GM23338 (cell line): ENCODE measurements around the gene SACS. TPM values are rescaled to one million over a fixed set of nuclear protein-coding genes. Genes with fewer than 3 reads are reported as not detected.

Experiments used
- ATAC-seq: fragments of 200-7000 bp; cut with Tn5 transposase; 3 replicates; pipeline ENCODE4 v1.9.1; 2020
- DNase-seq: peaks from one replicate; pipeline ENCODE4 v3.0.0-alpha.2; 2015; ENCODE audit warnings: low spot score
- H2AFZ ChIP-seq: fragments of 200-600 bp; sonication (generic); 2 replicates; pipeline ENCODE4 v1.8.0; 2016; ENCODE audit warnings: antibody characterized with exemption, mild to moderate bottlenecking, moderate library complexity
- H3F3A ChIP-seq: fragments of 200-600 bp; sonication (generic); replicated peaks from 2 replicates; pipeline ENCODE4 v1.8.0; 2017; ENCODE audit warnings: antibody characterized with exemption, mixed run types, low read depth
- H3K27ac ChIP-seq: fragments of 200-600 bp; sonication (generic); 2 replicates; pipeline ENCODE4 v1.6.1; 2016; ENCODE audit warnings: low read depth
- H3K27me3 ChIP-seq: fragments of 200-600 bp; sonication (generic); 2 replicates; pipeline ENCODE4 v1.8.0; 2016; ENCODE audit warnings: mild to moderate bottlenecking, mixed run types, moderate library complexity; ENCODE audit not compliant: insufficient read depth
- H3K36me3 ChIP-seq: fragments of 200-600 bp; sonication (generic); 2 replicates; pipeline ENCODE4 v1.8.0; 2016; ENCODE audit warnings: mild to moderate bottlenecking; ENCODE audit not compliant: insufficient read depth
- H3K4me1 ChIP-seq: fragments of 200-600 bp; sonication (generic); 2 replicates; pipeline ENCODE4 v1.8.0; 2016; ENCODE audit warnings: mild to moderate bottlenecking, moderate library complexity; ENCODE audit not compliant: insufficient read depth
- H3K4me2 ChIP-seq: fragments of 200-600 bp; sonication (generic); 2 replicates; pipeline ENCODE4 v1.7.1; 2017; ENCODE audit warnings: mixed run types
- H3K4me3 ChIP-seq: fragments of 200-600 bp; sonication (generic); 2 replicates; pipeline ENCODE4 v1.6.1; 2016; ENCODE audit warnings: mixed run types
- H3K79me2 ChIP-seq: fragments of 200-600 bp; sonication (generic); replicated peaks from 2 replicates; pipeline ENCODE4 v1.8.0; 2017; ENCODE audit warnings: mild to moderate bottlenecking; ENCODE audit not compliant: insufficient read depth
- H3K9me2 ChIP-seq: fragments of 200-600 bp; sonication (generic); 2 replicates; pipeline ENCODE4 v1.8.0; 2017; ENCODE audit not compliant: insufficient read depth
- H4K20me1 ChIP-seq: fragments of 200-600 bp; sonication (generic); replicated peaks from 2 replicates; pipeline ENCODE4 v1.8.0; 2017; ENCODE audit warnings: mild to moderate bottlenecking; ENCODE audit not compliant: insufficient read depth
- H3K27ac Mint-ChIP-seq: 2 replicates; pipeline ENCODE4 v1.8.0; 2020; ENCODE audit warnings: inconsistent platforms, mild to moderate bottlenecking, moderate library complexity, mixed read lengths
- H3K27me3 Mint-ChIP-seq: 3 replicates; pipeline ENCODE4 v1.8.0; 2022; ENCODE audit warnings: low read depth, mild to moderate bottlenecking, moderate library complexity, mixed read lengths, inconsistent platforms; ENCODE audit not compliant: insufficient read depth, poor library complexity
- H3K36me3 Mint-ChIP-seq: 3 replicates; pipeline ENCODE4 v1.8.0; 2021; ENCODE audit warnings: low read depth, mild to moderate bottlenecking, inconsistent platforms, moderate library complexity, mixed read lengths
- H3K4me1 Mint-ChIP-seq: 3 replicates; pipeline ENCODE4 v1.8.0; 2020; ENCODE audit warnings: mild to moderate bottlenecking, inconsistent platforms, mixed read lengths
- H3K4me3 Mint-ChIP-seq: 3 replicates; pipeline ENCODE4 v1.8.0; 2021; ENCODE audit warnings: moderate library complexity, mild to moderate bottlenecking, inconsistent platforms, mixed read lengths
- H3K9me3 Mint-ChIP-seq: 3 replicates; pipeline ENCODE4 v1.8.0; 2020; ENCODE audit warnings: moderate library complexity, mild to moderate bottlenecking, inconsistent platforms, mixed read lengths
- CREB1 ChIP-seq: fragments of 250-450 bp; sonication (Bioruptor Pico); IDR thresholded peaks from 2 replicates; pipeline ENCODE4 v1.5.0; 2020; ENCODE audit warnings: low read depth, mild to moderate bottlenecking, moderate library complexity
- EZH2 ChIP-seq: fragments of 200-600 bp; sonication (generic); IDR thresholded peaks from one replicate; pipeline ENCODE4 v1.8.0; 2017; ENCODE audit warnings: antibody characterized with exemption, mild to moderate bottlenecking, low read depth; ENCODE audit not compliant: unreplicated experiment
- EZH2phosphoT487 ChIP-seq: fragments of 200-600 bp; sonication (generic); IDR thresholded peaks from one replicate; pipeline ENCODE4 v1.8.1; 2018; ENCODE audit warnings: antibody characterized with exemption; ENCODE audit not compliant: unreplicated experiment
- JUNB ChIP-seq: IDR thresholded peaks from one replicate; pipeline ENCODE4 v1.6.1; 2016; ENCODE audit warnings: antibody characterized with exemption; ENCODE audit not compliant: unreplicated experiment
- NANOG ChIP-seq: IDR thresholded peaks from 2 replicates; pipeline ENCODE4 v1.6.1; 2016; ENCODE audit warnings: antibody characterized with exemption, borderline replicate concordance
- POLR2AphosphoS5 ChIP-seq: IDR thresholded peaks from 2 replicates; pipeline ENCODE4 v1.6.1; 2016; ENCODE audit warnings: antibody characterized with exemption, low read depth
- STAT1 ChIP-seq: IDR thresholded peaks from one replicate; pipeline ENCODE4 v1.6.1; 2016; ENCODE audit warnings: antibody characterized with exemption; ENCODE audit not compliant: unreplicated experiment
- ZNF114 ChIP-seq: fragments of 250-450 bp; sonication (Bioruptor Pico); IDR thresholded peaks from 2 replicates; pipeline ENCODE4 v1.5.0; 2020; ENCODE audit warnings: mild to moderate bottlenecking, moderate library complexity
- ZNF331 ChIP-seq: fragments of 250-450 bp; sonication (Bioruptor Pico); IDR thresholded peaks from 2 replicates; pipeline ENCODE4 v1.5.0; 2020; ENCODE audit warnings: low read depth, mild to moderate bottlenecking, moderate library complexity
- polyA plus RNA-seq: library from polyadenylated mRNA; unstranded; fragments of >200 nt; fragmentation: Nextera tagmentation; extraction: Ambion mirVana; gene quantifications from 2 replicates; pipeline ENCODE4 v1.2.1, GENCODE V29; 2016
- total RNA-seq: library from RNA; depleted of rRNA; stranded (reverse); fragments of >200 nt; shearing (Covaris generic); gene quantifications from 2 replicates; pipeline ENCODE4 v1.2.3, GENCODE V29; 2014
- TF ChIP-seq, protein P1 (sequence below), 2 experiments: fragments of 200-600 bp in 1 of 2; sonication (generic) in 1 of 2; conservative IDR thresholded peaks; 2 replicates each; pipeline versions ENCODE4 v1.5.1 to v1.6.1; 2016 to 2017; ENCODE audit warnings: antibody characterized with exemption in 2 of 2, low read depth in 2 of 2, mild to moderate bottlenecking in 2 of 2, moderate library complexity in 1 of 2
- TF ChIP-seq, protein P2 (sequence below): IDR thresholded peaks from 2 replicates; pipeline ENCODE4 v1.6.1; 2016; ENCODE audit warnings: antibody characterized with exemption
- TF ChIP-seq, protein P3 (sequence below): fragments of 250-450 bp; sonication (Bioruptor Pico); IDR thresholded peaks from 2 replicates; pipeline ENCODE4 v1.5.0; 2020; ENCODE audit warnings: mild to moderate bottlenecking, moderate library complexity
- TF ChIP-seq, protein P4 (sequence below): IDR thresholded peaks from one replicate; pipeline ENCODE4 v1.6.1; 2018; ENCODE audit warnings: antibody characterized with exemption; ENCODE audit not compliant: unreplicated experiment

Gene SACS
- total and polyA plus RNA-seq, 2 experiments from 2014 or later = 13.8 to 58.7 TPM

DNA sequence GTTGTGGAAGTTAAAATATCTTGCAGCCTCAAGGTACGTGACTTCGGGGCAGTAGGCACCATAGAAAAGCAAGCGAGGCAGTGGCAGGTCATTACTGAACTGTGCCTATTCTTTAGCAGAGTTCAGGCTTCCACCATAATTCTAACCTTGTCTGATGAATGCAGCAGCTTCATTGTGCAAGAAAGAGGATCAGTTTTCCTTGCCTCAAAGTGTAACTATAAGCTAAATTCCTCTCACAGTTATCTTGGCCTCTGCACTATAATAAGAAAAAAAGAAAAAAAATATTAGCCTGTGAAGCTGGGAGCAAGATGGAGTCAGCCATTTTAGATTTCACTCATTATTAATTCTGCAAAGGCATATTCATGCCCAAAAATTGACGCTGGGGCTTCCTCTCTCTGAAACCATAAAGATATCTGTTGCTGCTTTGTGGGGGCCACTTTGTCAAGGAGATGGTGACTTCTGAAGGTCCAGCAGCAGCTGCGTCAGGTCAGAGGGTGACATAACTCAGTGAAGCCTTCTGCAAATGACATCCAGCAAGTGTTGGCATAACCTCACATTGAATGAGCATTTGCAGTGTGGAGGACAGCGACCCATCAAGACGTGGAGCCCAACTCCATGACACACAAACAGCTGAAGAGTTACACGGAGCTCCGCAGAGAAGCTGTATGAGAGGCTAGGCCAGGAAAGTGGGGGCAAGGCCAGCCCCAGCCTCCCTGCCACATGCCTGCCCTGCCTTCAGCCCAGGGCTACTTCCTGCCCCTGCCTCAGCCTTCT is 23.1 kb upstream of the SACS start:
- H3K27ac ChIP-seq = no peak overlapping the region
- no peaks in the 10 kb centered on the region for H3K36me3 ChIP-seq
- no peak overlapping the region for H3K4me2 ChIP-seq
- H3F3A ChIP-seq = no peaks in the 10 kb centered on the region
- no peaks in the 10 kb centered on the region for H3K79me2 ChIP-seq
- no peaks in the 10 kb centered on the region for H4K20me1 ChIP-seq
- H3K4me1 ChIP-seq = peaks cover 6% of the 10 kb centered on the region; the same call in 1 of the 2 replicates
- H3K27me3 ChIP-seq = no peaks in the 10 kb centered on the region
- H3K9me3 Mint-ChIP-seq = no peaks in the 10 kb centered on the region; the same call in 2 of the 3 replicates
- H3K27ac Mint-ChIP-seq = no peak overlapping the region
- ATAC-seq = no peak
- 0 out of 2 replicates have a peak overlapping the region, but pooled peaks have one; percentile 43 for H2AFZ ChIP-seq
- DNase-seq = no peak
- no peak overlapping the region for H3K4me3 ChIP-seq
- H3K36me3 Mint-ChIP-seq = no peaks in the 10 kb centered on the region; the same call in 2 of the 3 replicates
- TF ChIP-seq, protein P1, sequence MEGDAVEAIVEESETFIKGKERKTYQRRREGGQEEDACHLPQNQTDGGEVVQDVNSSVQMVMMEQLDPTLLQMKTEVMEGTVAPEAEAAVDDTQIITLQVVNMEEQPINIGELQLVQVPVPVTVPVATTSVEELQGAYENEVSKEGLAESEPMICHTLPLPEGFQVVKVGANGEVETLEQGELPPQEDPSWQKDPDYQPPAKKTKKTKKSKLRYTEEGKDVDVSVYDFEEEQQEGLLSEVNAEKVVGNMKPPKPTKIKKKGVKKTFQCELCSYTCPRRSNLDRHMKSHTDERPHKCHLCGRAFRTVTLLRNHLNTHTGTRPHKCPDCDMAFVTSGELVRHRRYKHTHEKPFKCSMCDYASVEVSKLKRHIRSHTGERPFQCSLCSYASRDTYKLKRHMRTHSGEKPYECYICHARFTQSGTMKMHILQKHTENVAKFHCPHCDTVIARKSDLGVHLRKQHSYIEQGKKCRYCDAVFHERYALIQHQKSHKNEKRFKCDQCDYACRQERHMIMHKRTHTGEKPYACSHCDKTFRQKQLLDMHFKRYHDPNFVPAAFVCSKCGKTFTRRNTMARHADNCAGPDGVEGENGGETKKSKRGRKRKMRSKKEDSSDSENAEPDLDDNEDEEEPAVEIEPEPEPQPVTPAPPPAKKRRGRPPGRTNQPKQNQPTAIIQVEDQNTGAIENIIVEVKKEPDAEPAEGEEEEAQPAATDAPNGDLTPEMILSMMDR (conservative IDR thresholded peaks at IDR 0.05; ENCODE audit: low read depth in 2 of 2) = no peak
- TF ChIP-seq, protein P2, sequence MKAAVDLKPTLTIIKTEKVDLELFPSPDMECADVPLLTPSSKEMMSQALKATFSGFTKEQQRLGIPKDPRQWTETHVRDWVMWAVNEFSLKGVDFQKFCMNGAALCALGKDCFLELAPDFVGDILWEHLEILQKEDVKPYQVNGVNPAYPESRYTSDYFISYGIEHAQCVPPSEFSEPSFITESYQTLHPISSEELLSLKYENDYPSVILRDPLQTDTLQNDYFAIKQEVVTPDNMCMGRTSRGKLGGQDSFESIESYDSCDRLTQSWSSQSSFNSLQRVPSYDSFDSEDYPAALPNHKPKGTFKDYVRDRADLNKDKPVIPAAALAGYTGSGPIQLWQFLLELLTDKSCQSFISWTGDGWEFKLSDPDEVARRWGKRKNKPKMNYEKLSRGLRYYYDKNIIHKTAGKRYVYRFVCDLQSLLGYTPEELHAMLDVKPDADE = no peak
- TF ChIP-seq EZH2phosphoT487 (no peak), JUNB (no peak), STAT1 (no peak), ZNF114 (CRISPR knock-in tag) (no peak), EZH2 (no peak), CREB1 (CRISPR knock-in tag) (no peak), NANOG (no peak), ZNF331 (CRISPR knock-in tag) (no peak), POLR2AphosphoS5 (no peak)
- TF ChIP-seq, protein P3, sequence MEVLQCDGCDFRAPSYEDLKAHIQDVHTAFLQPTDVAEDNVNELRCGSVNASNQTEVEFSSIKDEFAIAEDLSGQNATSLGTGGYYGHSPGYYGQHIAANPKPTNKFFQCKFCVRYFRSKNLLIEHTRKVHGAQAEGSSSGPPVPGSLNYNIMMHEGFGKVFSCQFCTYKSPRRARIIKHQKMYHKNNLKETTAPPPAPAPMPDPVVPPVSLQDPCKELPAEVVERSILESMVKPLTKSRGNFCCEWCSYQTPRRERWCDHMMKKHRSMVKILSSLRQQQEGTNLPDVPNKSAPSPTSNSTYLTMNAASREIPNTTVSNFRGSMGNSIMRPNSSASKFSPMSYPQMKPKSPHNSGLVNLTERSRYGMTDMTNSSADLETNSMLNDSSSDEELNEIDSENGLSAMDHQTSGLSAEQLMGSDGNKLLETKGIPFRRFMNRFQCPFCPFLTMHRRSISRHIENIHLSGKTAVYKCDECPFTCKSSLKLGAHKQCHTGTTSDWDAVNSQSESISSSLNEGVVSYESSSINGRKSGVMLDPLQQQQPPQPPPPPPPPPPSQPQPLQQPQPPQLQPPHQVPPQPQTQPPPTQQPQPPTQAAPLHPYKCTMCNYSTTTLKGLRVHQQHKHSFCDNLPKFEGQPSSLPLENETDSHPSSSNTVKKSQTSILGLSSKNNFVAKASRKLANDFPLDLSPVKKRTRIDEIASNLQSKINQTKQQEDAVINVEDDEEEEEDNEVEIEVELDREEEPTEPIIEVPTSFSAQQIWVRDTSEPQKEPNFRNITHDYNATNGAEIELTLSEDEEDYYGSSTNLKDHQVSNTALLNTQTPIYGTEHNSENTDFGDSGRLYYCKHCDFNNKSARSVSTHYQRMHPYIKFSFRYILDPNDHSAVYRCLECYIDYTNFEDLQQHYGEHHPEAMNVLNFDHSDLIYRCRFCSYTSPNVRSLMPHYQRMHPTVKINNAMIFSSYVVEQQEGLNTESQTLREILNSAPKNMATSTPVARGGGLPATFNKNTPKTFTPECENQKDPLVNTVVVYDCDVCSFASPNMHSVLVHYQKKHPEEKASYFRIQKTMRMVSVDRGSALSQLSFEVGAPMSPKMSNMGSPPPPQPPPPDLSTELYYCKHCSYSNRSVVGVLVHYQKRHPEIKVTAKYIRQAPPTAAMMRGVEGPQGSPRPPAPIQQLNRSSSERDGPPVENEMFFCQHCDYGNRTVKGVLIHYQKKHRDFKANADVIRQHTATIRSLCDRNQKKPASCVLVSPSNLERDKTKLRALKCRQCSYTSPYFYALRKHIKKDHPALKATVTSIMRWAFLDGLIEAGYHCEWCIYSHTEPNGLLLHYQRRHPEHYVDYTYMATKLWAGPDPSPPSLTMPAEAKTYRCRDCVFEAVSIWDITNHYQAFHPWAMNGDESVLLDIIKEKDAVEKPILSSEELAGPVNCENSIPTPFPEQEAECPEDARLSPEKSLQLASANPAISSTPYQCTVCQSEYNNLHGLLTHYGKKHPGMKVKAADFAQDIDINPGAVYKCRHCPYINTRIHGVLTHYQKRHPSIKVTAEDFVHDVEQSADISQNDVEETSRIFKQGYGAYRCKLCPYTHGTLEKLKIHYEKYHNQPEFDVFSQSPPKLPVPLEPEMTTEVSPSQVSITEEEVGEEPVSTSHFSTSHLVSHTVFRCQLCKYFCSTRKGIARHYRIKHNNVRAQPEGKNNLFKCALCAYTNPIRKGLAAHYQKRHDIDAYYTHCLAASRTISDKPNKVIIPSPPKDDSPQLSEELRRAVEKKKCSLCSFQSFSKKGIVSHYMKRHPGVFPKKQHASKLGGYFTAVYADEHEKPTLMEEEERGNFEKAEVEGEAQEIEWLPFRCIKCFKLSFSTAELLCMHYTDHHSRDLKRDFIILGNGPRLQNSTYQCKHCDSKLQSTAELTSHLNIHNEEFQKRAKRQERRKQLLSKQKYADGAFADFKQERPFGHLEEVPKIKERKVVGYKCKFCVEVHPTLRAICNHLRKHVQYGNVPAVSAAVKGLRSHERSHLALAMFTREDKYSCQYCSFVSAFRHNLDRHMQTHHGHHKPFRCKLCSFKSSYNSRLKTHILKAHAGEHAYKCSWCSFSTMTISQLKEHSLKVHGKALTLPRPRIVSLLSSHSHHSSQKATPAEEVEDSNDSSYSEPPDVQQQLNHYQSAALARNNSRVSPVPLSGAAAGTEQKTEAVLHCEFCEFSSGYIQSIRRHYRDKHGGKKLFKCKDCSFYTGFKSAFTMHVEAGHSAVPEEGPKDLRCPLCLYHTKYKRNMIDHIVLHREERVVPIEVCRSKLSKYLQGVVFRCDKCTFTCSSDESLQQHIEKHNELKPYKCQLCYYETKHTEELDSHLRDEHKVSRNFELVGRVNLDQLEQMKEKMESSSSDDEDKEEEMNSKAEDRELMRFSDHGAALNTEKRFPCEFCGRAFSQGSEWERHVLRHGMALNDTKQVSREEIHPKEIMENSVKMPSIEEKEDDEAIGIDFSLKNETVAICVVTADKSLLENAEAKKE = no peak
- TF ChIP-seq, protein P4, sequence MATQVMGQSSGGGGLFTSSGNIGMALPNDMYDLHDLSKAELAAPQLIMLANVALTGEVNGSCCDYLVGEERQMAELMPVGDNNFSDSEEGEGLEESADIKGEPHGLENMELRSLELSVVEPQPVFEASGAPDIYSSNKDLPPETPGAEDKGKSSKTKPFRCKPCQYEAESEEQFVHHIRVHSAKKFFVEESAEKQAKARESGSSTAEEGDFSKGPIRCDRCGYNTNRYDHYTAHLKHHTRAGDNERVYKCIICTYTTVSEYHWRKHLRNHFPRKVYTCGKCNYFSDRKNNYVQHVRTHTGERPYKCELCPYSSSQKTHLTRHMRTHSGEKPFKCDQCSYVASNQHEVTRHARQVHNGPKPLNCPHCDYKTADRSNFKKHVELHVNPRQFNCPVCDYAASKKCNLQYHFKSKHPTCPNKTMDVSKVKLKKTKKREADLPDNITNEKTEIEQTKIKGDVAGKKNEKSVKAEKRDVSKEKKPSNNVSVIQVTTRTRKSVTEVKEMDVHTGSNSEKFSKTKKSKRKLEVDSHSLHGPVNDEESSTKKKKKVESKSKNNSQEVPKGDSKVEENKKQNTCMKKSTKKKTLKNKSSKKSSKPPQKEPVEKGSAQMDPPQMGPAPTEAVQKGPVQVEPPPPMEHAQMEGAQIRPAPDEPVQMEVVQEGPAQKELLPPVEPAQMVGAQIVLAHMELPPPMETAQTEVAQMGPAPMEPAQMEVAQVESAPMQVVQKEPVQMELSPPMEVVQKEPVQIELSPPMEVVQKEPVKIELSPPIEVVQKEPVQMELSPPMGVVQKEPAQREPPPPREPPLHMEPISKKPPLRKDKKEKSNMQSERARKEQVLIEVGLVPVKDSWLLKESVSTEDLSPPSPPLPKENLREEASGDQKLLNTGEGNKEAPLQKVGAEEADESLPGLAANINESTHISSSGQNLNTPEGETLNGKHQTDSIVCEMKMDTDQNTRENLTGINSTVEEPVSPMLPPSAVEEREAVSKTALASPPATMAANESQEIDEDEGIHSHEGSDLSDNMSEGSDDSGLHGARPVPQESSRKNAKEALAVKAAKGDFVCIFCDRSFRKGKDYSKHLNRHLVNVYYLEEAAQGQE = no peak
- no peak overlapping the region for H3K4me3 Mint-ChIP-seq
- peaks cover 13% of the 10 kb centered on the region for H3K4me1 Mint-ChIP-seq
- peaks cover 20% of the 10 kb centered on the region for H3K9me2 ChIP-seq
- no peaks in the 10 kb centered on the region for H3K27me3 Mint-ChIP-seq
